IMR-90 (cell line): ENCODE measurements around the gene ETV3L. TPM values are rescaled to one million over a fixed set of nuclear protein-coding genes. Genes with fewer than 3 reads are reported as not detected.
"Not testable (repeated sequence)": the region's sequence is repeated elsewhere in the genome, so short reads cannot be mapped to it uniquely, and the experiment has no call there.

Source experiments
- ATAC-seq: fragments of 200-7000 bp; cut with Tn5 transposase; 2 replicates; pipeline ENCODE4 v1.9.1; 2020; ENCODE audit warnings: low read depth, mild to moderate bottlenecking, moderate library complexity
- BruUV-seq: library from RNA; stranded (reverse); fragments of 400-500 nt; replicated peaks from 2 replicates; lab custom pipeline; 2021; lab: Mats Ljungman, UMichigan
- CTCF ChIA-PET: fragments of 300-600 bp; formaldehyde crosslinking; extraction: SDS; loops from one replicate; lab custom pipeline; 2021; ENCODE audit warnings: antibody characterized with exemption; lab: Yijun Ruan, JAX
- POLR2A ChIA-PET: fragments of 300-600 bp; sonication (Branson Sonifier 250); formaldehyde crosslinking; loops from one replicate; lab custom pipeline; 2022; ENCODE audit warnings: antibody characterized with exemption; ENCODE audit not compliant: unreplicated experiment; lab: Charles Lee
- DNase-seq: peaks from one replicate; pipeline ENCODE4 v3.0.0; 2013
- H2AFZ ChIP-seq: replicated peaks from 2 replicates; pipeline ENCODE3; 2013; ENCODE audit warnings: low read length, mild to moderate bottlenecking; ENCODE audit not compliant: poor library complexity
- H2AK5ac ChIP-seq: 2 replicates; pipeline ENCODE4 v1.6.1; 2013; ENCODE audit warnings: low read depth, low read length, inconsistent platforms
- H2AK9ac ChIP-seq: replicated peaks from 2 replicates; pipeline ENCODE3; 2013; ENCODE audit warnings: mild to moderate bottlenecking, low read depth, low read length, moderate library complexity; ENCODE audit not compliant: poor library complexity
- H2BK120ac ChIP-seq: 2 replicates; pipeline ENCODE4 v1.6.1; 2013; ENCODE audit warnings: low read depth, low read length, inconsistent platforms
- H2BK15ac ChIP-seq: 3 replicates; pipeline ENCODE4 v1.6.1; 2013; ENCODE audit warnings: low read depth, low read length, inconsistent platforms
- H2BK20ac ChIP-seq: 2 replicates; pipeline ENCODE4 v1.6.1; 2013; ENCODE audit warnings: low read depth, mild to moderate bottlenecking, inconsistent platforms, low read length, moderate library complexity
- H2BK5ac ChIP-seq: 2 replicates; pipeline ENCODE4 v1.6.1; 2013; ENCODE audit warnings: mild to moderate bottlenecking, low read depth, low read length, inconsistent platforms; ENCODE audit not compliant: poor library complexity, severe bottlenecking
- H3K14ac ChIP-seq: replicated peaks from 2 replicates; pipeline ENCODE4 v1.6.1; 2013; ENCODE audit warnings: low read depth, low read length, inconsistent platforms
- H3K18ac ChIP-seq: 2 replicates; pipeline ENCODE4 v1.6.1; 2013; ENCODE audit warnings: low read depth, low read length, control low read depth
- H3K23ac ChIP-seq: 2 replicates; pipeline ENCODE4 v1.6.1; 2013; ENCODE audit warnings: low read depth, low read length, inconsistent platforms
- H3K27ac ChIP-seq: 2 replicates; pipeline ENCODE4 v1.5.1; 2013; ENCODE audit warnings: mild to moderate bottlenecking, control low read depth, low read length; ENCODE audit not compliant: insufficient read depth
- H3K27me3 ChIP-seq: 2 replicates; pipeline ENCODE4 v1.6.1; 2013; ENCODE audit warnings: low read length; ENCODE audit not compliant: control insufficient read depth, insufficient read depth
- H3K36me3 ChIP-seq: 2 replicates; pipeline ENCODE4 v1.6.1; 2013; ENCODE audit warnings: low read length, mixed read lengths; ENCODE audit not compliant: control insufficient read depth, insufficient read depth
- H3K4ac ChIP-seq: 2 replicates; pipeline ENCODE4 v1.6.1; 2013; ENCODE audit warnings: low read depth, low read length, inconsistent platforms
- H3K4me1 ChIP-seq: 2 replicates; pipeline ENCODE4 v1.6.1; 2013; ENCODE audit warnings: low read length, mixed read lengths; ENCODE audit not compliant: control insufficient read depth, insufficient read depth
- H3K4me2 ChIP-seq: 2 replicates; pipeline ENCODE4 v1.6.1; 2013; ENCODE audit warnings: low read depth, mild to moderate bottlenecking, control low read depth, low read length, moderate library complexity
- H3K4me3 ChIP-seq: 2 replicates; pipeline ENCODE4 v1.5.1; 2013; ENCODE audit warnings: low read depth, mild to moderate bottlenecking, control low read depth, low read length, moderate library complexity; ENCODE audit not compliant: insufficient read depth
- H3K56ac ChIP-seq: 2 replicates; pipeline ENCODE4 v1.6.1; 2013; ENCODE audit warnings: low read length, inconsistent platforms; ENCODE audit not compliant: insufficient read depth; ENCODE audit errors: extremely low read depth
- H3K79me1 ChIP-seq, 2 experiments: 2 replicates each; pipeline ENCODE4 v1.6.1; 2013; ENCODE audit warnings: low read length in 2 of 2, inconsistent platforms in 1 of 2, low read depth in 1 of 2
- H3K9ac ChIP-seq: 2 replicates; pipeline ENCODE4 v1.6.1; 2013; ENCODE audit warnings: low read depth, low read length, control low read depth
- H3K9me1 ChIP-seq: 2 replicates; pipeline ENCODE4 v1.6.1; 2013; ENCODE audit warnings: low read length, inconsistent platforms; ENCODE audit not compliant: insufficient read depth
- H3K9me3 ChIP-seq: 2 replicates; pipeline ENCODE4 v1.6.1; 2013; ENCODE audit warnings: low read length; ENCODE audit not compliant: control insufficient read depth, insufficient read depth
- H4K20me1 ChIP-seq: 2 replicates; pipeline ENCODE4 v1.6.1; 2013; ENCODE audit warnings: low read length, inconsistent platforms; ENCODE audit not compliant: insufficient read depth
- H4K5ac ChIP-seq: 2 replicates; pipeline ENCODE4 v1.6.1; 2013; ENCODE audit warnings: mild to moderate bottlenecking, low read depth, low read length, control low read depth
- H4K8ac ChIP-seq, 2 experiments: 2 replicates each; pipeline ENCODE4 v1.6.1; 2013; ENCODE audit warnings: low read depth in 2 of 2, low read length in 2 of 2, control low read depth in 1 of 2, inconsistent platforms in 1 of 2
- H4K91ac ChIP-seq: 2 replicates; pipeline ENCODE4 v1.6.1; 2013; ENCODE audit warnings: low read depth, low read length, inconsistent platforms; ENCODE audit not compliant: insufficient read depth
- WGBS, 2 experiments: methylation state at CpG; one replicate each; pipeline versions ENCODE4 v1.1.5 to v1.1.7; 2013; ENCODE audit warnings: missing lambda C conversion rate in 2 of 2; ENCODE audit not compliant: insufficient read length in 1 of 2; ENCODE audit errors: extremely low coverage in 2 of 2; 5-methylcytosine and 5-hydroxymethylcytosine counted together
- dilution Hi-C: fragments of 300-500 bp; cut with HindIII; formaldehyde crosslinking; loops from one replicate; pipeline ENCODE4 v1.14.3; 2018; ENCODE audit warnings: low sequenced_read_pairs; ENCODE audit not compliant: unreplicated experiment
- in situ Hi-C: fragments of 300-500 bp; cut with MboI; formaldehyde crosslinking; loops from 3 replicates; pipeline ENCODE4 v1.14.3; 2019; ENCODE audit warnings: low sequenced_read_pairs, inconsistent platforms, mixed read lengths
- intact Hi-C: fragments of 100-400 bp; cut with micrococcal nuclease; formaldehyde crosslinking; loops from 2 replicates; pipeline ENCODE4 v1.10.0; 2022
- polyA plus RNA-seq, 3 experiments: library from polyadenylated mRNA; depleted of rRNA; stranded (reverse); fragments of >200 nt; gene quantifications; 2 replicates each; pipeline ENCODE4 v1.2.3, GENCODE V29; 2012; ENCODE audit warnings: low replicate concordance in 1 of 3
- total RNA-seq: library from RNA; depleted of rRNA; stranded (reverse); fragments of >200 nt; gene quantifications from 2 replicates; pipeline ENCODE4 v1.2.3, GENCODE V29; 2012

ETV3L gene
- total and polyA plus RNA-seq, 2 of the 4 experiments (the other 2 are of a cell fraction): not detected

- H3K9ac ChIP-seq, ATAC-seq, H4K91ac ChIP-seq, BruUV-seq, H3K9me1 ChIP-seq, H3K56ac ChIP-seq, H3K14ac ChIP-seq, CTCF ChIA-PET, H2BK20ac ChIP-seq, in situ Hi-C loops, H4K8ac ChIP-seq, H3K4me1 ChIP-seq, H3K4me2 ChIP-seq, H3K4ac ChIP-seq, H2BK15ac ChIP-seq, H3K18ac ChIP-seq, DNase-seq, H2BK5ac ChIP-seq, POLR2A ChIA-PET, H2AFZ ChIP-seq, H2AK9ac ChIP-seq, H4K20me1 ChIP-seq, dilution Hi-C loops, H4K5ac ChIP-seq, H3K79me1 ChIP-seq, H3K23ac ChIP-seq, H3K9me3 ChIP-seq, H3K4me3 ChIP-seq, H2BK120ac ChIP-seq, H3K36me3 ChIP-seq, intact Hi-C loops, H2AK5ac ChIP-seq, H3K27ac ChIP-seq: not testable (repeated sequence)
- H3K27me3 ChIP-seq: peaks cover 12% of the 10 kb centered on the region
- no CpG with 5 or more reads among the region's 3 CpGs for WGBS, 2 experiments
Measured at GRCh38 chr1:157059241-157059640, 40.4 kb downstream of the ETV3L start.
